ENCODE measurements around the gene PPFIA1.

GRCh38 chr11:70365544-70365927 is 95.0 kb downstream of the PPFIA1 start:
- TF ChIP-seq, protein P1, sequence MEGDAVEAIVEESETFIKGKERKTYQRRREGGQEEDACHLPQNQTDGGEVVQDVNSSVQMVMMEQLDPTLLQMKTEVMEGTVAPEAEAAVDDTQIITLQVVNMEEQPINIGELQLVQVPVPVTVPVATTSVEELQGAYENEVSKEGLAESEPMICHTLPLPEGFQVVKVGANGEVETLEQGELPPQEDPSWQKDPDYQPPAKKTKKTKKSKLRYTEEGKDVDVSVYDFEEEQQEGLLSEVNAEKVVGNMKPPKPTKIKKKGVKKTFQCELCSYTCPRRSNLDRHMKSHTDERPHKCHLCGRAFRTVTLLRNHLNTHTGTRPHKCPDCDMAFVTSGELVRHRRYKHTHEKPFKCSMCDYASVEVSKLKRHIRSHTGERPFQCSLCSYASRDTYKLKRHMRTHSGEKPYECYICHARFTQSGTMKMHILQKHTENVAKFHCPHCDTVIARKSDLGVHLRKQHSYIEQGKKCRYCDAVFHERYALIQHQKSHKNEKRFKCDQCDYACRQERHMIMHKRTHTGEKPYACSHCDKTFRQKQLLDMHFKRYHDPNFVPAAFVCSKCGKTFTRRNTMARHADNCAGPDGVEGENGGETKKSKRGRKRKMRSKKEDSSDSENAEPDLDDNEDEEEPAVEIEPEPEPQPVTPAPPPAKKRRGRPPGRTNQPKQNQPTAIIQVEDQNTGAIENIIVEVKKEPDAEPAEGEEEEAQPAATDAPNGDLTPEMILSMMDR (IDR thresholded peaks at IDR 0.05; ENCODE audit: insufficient read depth, low read length, poor library complexity, severe bottlenecking) = no peak
- no peak for TF ChIP-seq EZH2phosphoT487 (conservative IDR thresholded peaks at IDR 0.05; ENCODE audit: low read length)
